ENCODE results near the gene SERPINA4. TPM values are rescaled to one million over a fixed set of nuclear protein-coding genes. Genes with fewer than 3 reads are reported as not detected.
"Not testable (repeated sequence)": the region's sequence is repeated elsewhere in the genome, so short reads cannot be mapped to it uniquely, and the experiment has no call there.

Gene SERPINA4
- polyA plus RNA-seq, 4 donors = 1.3 to 1.7 (median 1.4) TPM

GRCh38 chr14:94584591-94585280 lies 23.5 kb downstream of the SERPINA4 start:
- DNase-seq (ENCODE audit: low read depth in 4 of 4, low spot score in 3 of 4) = no peak

GRCh38 chr14:94586635-94587034 lies 25.4 kb downstream of the SERPINA4 start:
- no peak for DNase-seq (ENCODE audit: low read depth in 4 of 4, low spot score in 3 of 4)

GRCh38 chr14:94588311-94588710 lies 27.1 kb downstream of the SERPINA4 start:
- no peak for DNase-seq (ENCODE audit: low read depth in 4 of 4, low spot score in 3 of 4)

GRCh38 chr14:94591073-94591472 lies 29.8 kb downstream of the SERPINA4 start:
- DNase-seq (ENCODE audit: low read depth in 4 of 4, low spot score in 3 of 4) = no peak

DNA sequence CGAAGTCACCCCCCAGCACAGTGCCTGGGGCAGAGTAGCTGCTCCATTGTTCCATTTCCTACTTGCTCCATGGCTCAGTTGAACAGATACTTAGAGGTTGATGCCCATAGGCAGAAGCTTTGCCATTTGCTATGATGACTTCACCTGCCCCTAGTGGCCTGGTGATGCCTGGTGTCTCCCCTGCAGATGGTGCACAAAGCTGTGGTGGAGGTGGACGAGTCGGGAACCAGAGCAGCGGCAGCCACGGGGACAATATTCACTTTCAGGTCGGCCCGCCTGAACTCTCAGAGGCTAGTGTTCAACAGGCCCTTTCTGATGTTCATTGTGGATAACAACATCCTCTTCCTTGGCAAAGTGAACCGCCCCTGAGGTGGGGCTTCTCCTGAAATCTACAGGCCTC lies 30.6 kb downstream of the SERPINA4 start:
- no peak for DNase-seq (ENCODE audit: low read depth in 4 of 4, low spot score in 3 of 4)

- no peak for DNase-seq (ENCODE audit: low read depth in 4 of 4, low spot score in 3 of 4)
Measured at GRCh38 chr14:94592457-94592856, 31.2 kb downstream of the SERPINA4 start.

- no peak for DNase-seq (ENCODE audit: low read depth in 4 of 4, low spot score in 3 of 4)
Measured at GRCh38 chr14:94593376-94593748, 32.1 kb downstream of the SERPINA4 start.

DNA sequence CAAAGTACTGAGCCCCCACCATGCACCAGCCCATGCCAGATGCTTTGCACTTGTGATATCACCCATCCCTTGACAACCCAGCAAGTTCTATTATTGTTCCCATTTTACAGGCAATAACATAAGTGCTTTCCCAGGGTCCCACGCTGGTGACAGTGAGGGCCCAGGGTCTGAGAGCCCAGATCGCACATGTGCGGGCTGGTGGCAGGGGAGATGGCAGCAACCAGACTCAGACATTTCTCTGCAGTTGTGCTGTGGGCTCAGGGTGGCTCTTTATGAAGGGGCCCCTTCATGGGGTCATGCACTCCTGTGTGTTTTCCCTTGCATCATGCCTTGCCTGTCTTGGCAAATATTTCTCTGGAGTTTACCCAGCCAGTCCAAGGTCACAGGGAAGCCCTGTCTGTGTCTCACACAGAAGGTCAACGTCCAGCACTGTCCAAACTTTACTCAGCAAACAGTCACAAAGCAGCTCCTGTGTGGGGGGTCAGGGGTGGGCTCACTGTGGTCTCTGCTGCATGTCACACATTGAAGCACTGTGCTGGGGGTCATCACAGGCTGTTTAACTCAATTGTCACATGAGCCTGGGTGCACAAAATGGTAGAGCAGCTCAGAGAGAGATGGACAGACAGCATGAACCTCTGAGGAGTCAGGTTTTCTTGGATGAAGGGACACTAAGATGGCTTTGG lies 32.6 kb downstream of the SERPINA4 start:
- no peak for DNase-seq (ENCODE audit: low read depth in 4 of 4, low spot score in 3 of 4)

GRCh38 chr14:94594441-94594840 lies 33.2 kb downstream of the SERPINA4 start:
- DNase-seq (ENCODE audit: low read depth in 4 of 4, low spot score in 3 of 4) = no peak

DNA sequence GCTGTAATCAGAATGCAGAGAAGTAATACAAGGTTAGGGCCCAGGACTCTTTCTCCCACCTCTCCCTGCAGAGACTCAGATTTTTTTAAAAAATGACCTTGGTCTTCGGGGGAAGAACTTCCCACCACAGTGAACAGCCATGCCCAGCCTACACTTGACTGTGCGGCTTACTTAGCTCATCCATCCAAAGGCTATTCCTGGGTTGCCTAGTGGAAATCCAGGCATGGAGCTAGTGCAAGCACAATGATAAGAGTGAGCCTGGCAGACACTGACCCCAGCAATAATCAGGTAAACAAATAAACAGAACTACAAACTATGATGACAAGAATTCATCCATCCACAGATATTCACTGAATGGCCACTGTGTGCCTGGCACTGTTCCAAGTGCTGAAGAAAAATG lies 34.7 kb downstream of the SERPINA4 start:
- DNase-seq (ENCODE audit: low read depth in 4 of 4, low spot score in 3 of 4) = no peak

DNA sequence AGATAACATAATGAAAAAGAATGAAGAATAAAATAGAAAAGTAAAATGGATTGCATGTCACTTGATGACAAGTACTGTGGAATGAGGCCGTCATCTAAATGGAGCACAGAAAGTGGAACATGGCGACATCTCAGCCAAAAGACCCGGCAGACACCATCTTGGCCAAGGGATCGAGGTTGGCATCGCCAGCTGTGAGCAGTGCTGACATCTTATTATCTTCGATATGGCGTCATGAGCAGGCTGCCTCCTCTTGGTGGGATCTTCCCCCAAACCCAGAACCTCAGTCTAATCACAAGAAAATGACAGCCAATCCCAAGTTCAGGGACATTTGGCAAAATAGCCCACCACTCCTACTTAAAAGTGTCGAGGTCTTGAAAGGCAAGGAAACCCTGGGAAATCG lies 35.1 kb downstream of the SERPINA4 start:
- DNase-seq (ENCODE audit: low read depth in 4 of 4, low spot score in 3 of 4) = no peak

DNA sequence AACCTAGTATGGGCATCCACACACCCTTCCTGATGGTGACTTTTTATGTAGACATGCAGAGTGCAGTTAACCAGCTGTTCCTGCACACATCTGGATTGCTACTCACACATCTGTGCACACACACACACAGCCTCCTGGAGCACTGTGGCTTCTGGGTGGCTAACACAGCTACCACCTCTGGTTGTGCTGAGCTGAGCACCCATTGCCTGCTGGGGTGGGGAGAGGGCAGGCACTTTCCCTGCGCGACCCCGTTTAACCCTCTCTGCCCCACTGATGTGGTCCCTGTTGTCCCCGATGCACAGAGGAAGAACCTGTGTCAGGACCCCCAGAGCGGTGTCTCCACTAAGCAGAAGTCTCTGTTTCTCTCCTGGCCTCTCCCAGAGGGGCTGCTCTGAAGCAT lies 36.5 kb downstream of the SERPINA4 start:
- no peak for DNase-seq (ENCODE audit: low read depth in 4 of 4, low spot score in 3 of 4)

DNA sequence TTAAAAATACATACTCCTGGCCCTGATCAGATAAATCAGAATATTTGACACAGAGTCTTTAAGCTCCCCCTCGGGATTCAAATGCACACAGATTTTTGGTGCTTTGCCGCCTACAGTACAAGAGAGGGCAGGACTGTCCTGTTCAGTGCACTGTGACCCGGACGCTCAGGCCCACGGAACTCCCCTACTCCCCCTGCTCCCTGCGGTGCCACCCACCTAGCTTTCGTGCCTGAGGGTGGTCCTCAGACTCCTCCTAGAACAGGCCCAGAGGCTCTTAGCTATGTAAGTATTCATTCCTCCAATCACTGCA lies 37.2 kb downstream of the SERPINA4 start:
- no peak for DNase-seq (ENCODE audit: low read depth in 4 of 4, low spot score in 3 of 4)

DNA sequence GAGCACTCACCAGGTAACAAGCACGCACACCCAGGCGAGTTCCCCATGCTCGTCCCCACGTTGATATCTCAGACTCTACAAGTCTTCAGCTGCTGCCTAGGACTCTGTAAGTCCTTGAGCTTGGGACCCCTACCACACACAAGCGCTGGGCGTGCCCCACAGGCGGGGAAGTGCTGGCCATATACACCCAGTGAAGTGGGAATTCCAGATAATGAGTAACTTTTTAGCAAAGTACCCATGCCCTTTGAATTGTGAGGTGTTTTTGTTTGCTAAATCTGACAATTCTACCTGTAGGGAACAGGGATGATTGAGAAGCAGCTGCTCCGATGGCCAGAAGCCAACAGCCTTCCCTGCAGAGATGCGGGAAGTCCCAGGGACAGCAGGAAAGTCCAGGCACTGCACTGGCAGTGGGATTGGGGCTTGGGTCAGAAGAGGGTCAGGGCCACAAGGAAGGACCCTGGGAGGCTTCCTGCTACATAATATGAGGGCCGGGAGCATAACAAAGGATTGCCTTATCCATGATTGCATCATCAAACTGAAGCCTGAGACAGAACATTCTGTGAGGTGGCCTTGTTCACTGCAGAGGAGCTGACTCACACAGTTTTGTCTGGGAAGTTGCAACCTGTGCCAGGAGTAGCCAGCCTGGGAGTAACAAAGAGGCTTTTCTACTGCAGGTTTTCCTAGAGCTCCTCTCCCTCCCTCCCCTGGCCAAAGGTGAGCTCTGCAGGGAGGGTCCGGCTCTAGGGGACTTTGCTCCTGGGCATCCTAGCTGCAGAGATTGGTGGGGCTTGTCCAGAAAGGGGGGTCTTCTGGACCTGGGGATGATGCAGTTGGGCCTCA lies 37.8 kb downstream of the SERPINA4 start:
- no peak for DNase-seq (ENCODE audit: low read depth in 4 of 4, low spot score in 3 of 4)

DNA sequence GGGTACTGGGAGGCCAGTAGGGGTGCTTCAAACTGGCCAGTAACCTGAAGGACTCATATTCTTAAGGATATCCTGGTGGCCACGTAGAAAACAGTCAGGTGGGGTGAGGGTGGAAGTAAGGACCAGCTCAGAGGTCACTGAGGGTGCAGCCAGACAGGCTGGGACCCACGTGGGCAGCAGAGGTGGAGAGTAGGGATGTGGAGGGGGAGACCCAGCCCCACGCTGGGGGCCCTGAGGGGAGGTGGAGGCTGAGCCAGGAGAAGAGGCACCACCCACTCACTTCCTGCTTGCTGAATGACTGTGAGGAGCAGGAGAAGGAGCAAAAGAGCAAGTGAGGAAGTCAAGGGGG lies 38.4 kb downstream of the SERPINA4 start:
- no peak for DNase-seq (ENCODE audit: low read depth in 4 of 4, low spot score in 3 of 4)

DNA sequence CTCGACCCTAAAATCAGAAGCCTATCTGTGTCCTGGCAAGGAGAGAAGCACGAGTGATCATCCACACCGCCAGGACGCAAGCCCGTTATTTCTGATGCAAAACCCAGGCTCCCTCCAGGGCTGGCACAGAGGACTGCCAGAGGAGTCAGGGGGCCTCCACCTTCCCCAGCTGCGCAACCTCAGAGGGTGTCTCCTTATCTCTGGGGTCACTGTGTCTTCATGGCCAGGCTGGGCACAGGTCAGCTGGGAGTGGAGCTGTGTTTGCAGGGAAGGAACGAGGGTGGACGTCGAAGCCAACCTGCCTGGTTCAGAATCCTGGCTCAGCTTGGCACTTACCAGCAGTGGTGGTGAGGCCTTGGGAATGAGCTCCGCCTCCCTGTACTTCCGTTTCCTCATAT lies 38.9 kb downstream of the SERPINA4 start:
- no peak for DNase-seq (ENCODE audit: low read depth in 4 of 4, low spot score in 3 of 4)

GRCh38 chr14:94601884-94602391 lies 40.7 kb downstream of the SERPINA4 start:
- no peak for DNase-seq (ENCODE audit: low read depth in 4 of 4, low spot score in 3 of 4)

- no peak for DNase-seq (ENCODE audit: low read depth in 4 of 4, low spot score in 3 of 4)
Measured at GRCh38 chr14:94602722-94603121, 41.5 kb downstream of the SERPINA4 start.

- DNase-seq (ENCODE audit: low read depth in 4 of 4, low spot score in 3 of 4) = no peak
Measured at GRCh38 chr14:94605361-94605760, 44.1 kb downstream of the SERPINA4 start.

DNA sequence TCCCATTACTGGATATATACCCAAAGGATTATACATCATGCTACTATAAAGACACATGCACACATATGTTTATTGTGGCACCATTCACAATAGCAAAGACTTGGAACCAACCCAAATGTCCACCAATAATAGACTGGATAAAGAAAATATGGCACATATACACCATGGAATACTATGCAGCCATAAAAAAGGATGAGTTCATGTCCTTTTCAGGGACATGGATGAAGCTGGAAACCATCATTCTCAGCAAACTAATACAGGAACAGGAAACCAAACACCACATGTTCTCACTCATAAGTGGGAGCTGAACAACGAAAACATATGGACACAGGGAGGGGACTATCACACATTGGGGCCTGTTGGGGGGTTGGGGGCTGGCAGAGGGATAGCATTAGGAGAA lies 47.7 kb downstream of the SERPINA4 start:
- not testable (repeated sequence) for DNase-seq (ENCODE audit: low read depth in 4 of 4, low spot score in 3 of 4)

GRCh38 chr14:94611179-94611578 lies 49.9 kb downstream of the SERPINA4 start:
- DNase-seq (ENCODE audit: low read depth in 4 of 4, low spot score in 3 of 4) = no peak

GRCh38 chr14:94612174-94612573 lies 50.9 kb downstream of the SERPINA4 start, which contains the start of gene SERPINA3:
Gene SERPINA3, plus strand, starts transcription at chr14:94612391. Its CDS starts 2,051 bp downstream, at chr14:94614442.
- no peak for DNase-seq (ENCODE audit: low read depth in 4 of 4, low spot score in 3 of 4)
